ENCODE measurements around the gene ZBED6. TPM values are rescaled to one million over a fixed set of nuclear protein-coding genes. Genes with fewer than 3 reads are reported as not detected.
A peak's percentile ranks its signal among the peaks of the same experiment; 100 is the strongest.

Gene ZBED6
- total and polyA plus RNA-seq, 4 donors: 2.4 to 14.1 (median 3.9) TPM

- no peak for DNase-seq (ENCODE audit: low spot score)
- Histone ChIP-seq H3K9me3 (ENCODE audit: control insufficient read depth in 4 of 4, low read length in 3 of 4) (no peaks in the 10 kb centered on the region), H3K9ac (ENCODE audit: low read depth in 1 of 2, low read length in 2 of 2) (no peak overlapping the region), H3K27me3 (ENCODE audit: control insufficient read depth in 4 of 4, insufficient read depth in 4 of 4, low read length in 3 of 4) (no peaks in the 10 kb centered on the region), H3K27ac (ENCODE audit: low read depth in 1 of 2, low read length in 2 of 2) (peak overlapping the region in 1 of 2 donors; percentile 55), H3K4me3 (ENCODE audit: low read depth in 1 of 3, low read length in 3 of 3) (no peak overlapping the region), H3K4me1 (ENCODE audit: control insufficient read depth in 4 of 4, insufficient read depth in 4 of 4, low read length in 3 of 4) (no peaks in the 10 kb centered on the region), H3K36me3 (ENCODE audit: control insufficient read depth in 4 of 4, insufficient read depth in 3 of 4, low read depth in 1 of 4, low read length in 3 of 4) (no peaks in the 10 kb centered on the region)
- WGBS: 63% methylated on average over 3 of the region's 3 CpGs
- TF ChIP-seq RAD21 (IDR thresholded peaks at IDR 0.05) (no peak), HNF4G (IDR thresholded peaks at IDR 0.05) (no peak), ATF3 (IDR thresholded peaks at IDR 0.05) (no peak)
Measured at GRCh38 chr1:203764105-203765028, 31.1 kb upstream of the ZBED6 start.

GRCh38 chr1:203765029-203765837 lies 30.2 kb upstream of the ZBED6 start, which contains the start of gene LAX1:
TSS of gene LAX1 (plus strand) at chr1:203765183. CDS start at chr1:203765566, 383 bp downstream.
- Histone ChIP-seq H3K4me3 (ENCODE audit: low read depth in 1 of 3, low read length in 3 of 3) (peak within 1 kb of the TSS in 1 of 3 donors; percentile 26), H3K9ac (ENCODE audit: low read depth in 1 of 2, low read length in 2 of 2) (peak within 1 kb of the TSS in 1 of 2 donors; percentile 63), H3K9me3 (ENCODE audit: control insufficient read depth in 4 of 4, low read length in 3 of 4) (no peaks in the 10 kb centered on the region), H3K4me1 (ENCODE audit: control insufficient read depth in 4 of 4, insufficient read depth in 4 of 4, low read length in 3 of 4) (peaks cover 0 to 3% (median 0%) of the 10 kb centered on the region in 4 donors), H3K36me3 (ENCODE audit: control insufficient read depth in 4 of 4, insufficient read depth in 3 of 4, low read depth in 1 of 4, low read length in 3 of 4) (no peaks in the 10 kb centered on the region), H3K27ac (ENCODE audit: low read depth in 1 of 2, low read length in 2 of 2) (peak within 1 kb of the TSS in 1 of 2 donors; percentile 55), H3K27me3 (ENCODE audit: control insufficient read depth in 4 of 4, insufficient read depth in 4 of 4, low read length in 3 of 4) (no peaks in the 10 kb centered on the region)
- WGBS: 71% methylated on average over 16 of the region's 16 CpGs
- TF ChIP-seq HNF4A (conservative IDR thresholded peaks at IDR 0.05) (no peak), CTCF (IDR thresholded peaks at IDR 0.05; ENCODE audit: low read depth, low read length, missing input control) (no peak), FOXA2 (IDR thresholded peaks at IDR 0.05) (no peak), EGR1 (IDR thresholded peaks at IDR 0.05; ENCODE audit: low read depth in 2 of 2) (no peak), TAF1 (conservative IDR thresholded peaks at IDR 0.05) (no peak)
- no peak for DNase-seq (ENCODE audit: low spot score)

- no peak for TF ChIP-seq FOXA1 (IDR thresholded peaks at IDR 0.05)
- TF ChIP-seq RXRA (IDR thresholded peaks at IDR 0.05): no peak
- TF ChIP-seq SP1 (IDR thresholded peaks at IDR 0.05): no peak
- no peak for TF ChIP-seq ZBTB33 (IDR thresholded peaks at IDR 0.05)
- TF ChIP-seq NR2F2 (IDR thresholded peaks at IDR 0.05): no peak
- TF ChIP-seq GABPA (IDR thresholded peaks at IDR 0.05 in 1 of 2, conservative IDR thresholded peaks at IDR 0.05 in 1 of 2): no peak
- no peak for TF ChIP-seq HNF4G (IDR thresholded peaks at IDR 0.05)
- no peak for TF ChIP-seq RAD21 (IDR thresholded peaks at IDR 0.05)
- no peak for TF ChIP-seq JUND (IDR thresholded peaks at IDR 0.05)
- no peak for TF ChIP-seq EGR1 (IDR thresholded peaks at IDR 0.05; ENCODE audit: low read depth in 2 of 2)
- TF ChIP-seq FOXA2 (IDR thresholded peaks at IDR 0.05): no peak
- no peak for TF ChIP-seq MAX (IDR thresholded peaks at IDR 0.05)
- H3K27me3 ChIP-seq (ENCODE audit: control insufficient read depth in 4 of 4, insufficient read depth in 4 of 4, low read length in 3 of 4): no peaks in the 10 kb centered on the region
- DNase-seq (ENCODE audit: low spot score): no peak
- H3K9me3 ChIP-seq (ENCODE audit: control insufficient read depth in 4 of 4, low read length in 3 of 4): no peaks in the 10 kb centered on the region
- H3K27ac ChIP-seq (ENCODE audit: low read depth in 1 of 2, low read length in 2 of 2): no peak overlapping the region
- H3K36me3 ChIP-seq (ENCODE audit: control insufficient read depth in 4 of 4, insufficient read depth in 3 of 4, low read depth in 1 of 4, low read length in 3 of 4): no peaks in the 10 kb centered on the region
- H3K9ac ChIP-seq (ENCODE audit: low read depth in 1 of 2, low read length in 2 of 2): no peak overlapping the region
- H3K4me3 ChIP-seq (ENCODE audit: low read depth in 1 of 3, low read length in 3 of 3): no peak overlapping the region
- WGBS: 79% methylated on average over 6 of the region's 6 CpGs
- peaks cover 0 to 3% (median 0%) of the 10 kb centered on the region in 4 donors for H3K4me1 ChIP-seq (ENCODE audit: control insufficient read depth in 4 of 4, insufficient read depth in 4 of 4, low read length in 3 of 4)
Measured at GRCh38 chr1:203768256-203768655, 27.2 kb upstream of the ZBED6 start.
